Colonic mucosa (tissue), 4 donors: ENCODE measurements around the gene SEMG1. TPM values are rescaled to one million over a fixed set of nuclear protein-coding genes. Genes with fewer than 3 reads are reported as not detected.

ENCODE experiments used
- DNase-seq: peaks from one replicate; pipeline ENCODE4 v3.0.0-alpha.2; 2020
- H3K27ac ChIP-seq: fragments of 200-600 bp; one replicate; pipeline ENCODE4 v1.8.0; 2021
- H3K27me3 ChIP-seq: fragments of 200-600 bp; one replicate; pipeline ENCODE4 v1.8.0; 2021
- H3K36me3 ChIP-seq: fragments of 200-600 bp; one replicate; pipeline ENCODE4 v1.8.0; 2021
- H3K4me1 ChIP-seq: fragments of 200-600 bp; one replicate; pipeline ENCODE4 v1.8.0; 2021; ENCODE audit warnings: mild to moderate bottlenecking
- H3K4me3 ChIP-seq: fragments of 200-600 bp; one replicate; pipeline ENCODE4 v1.8.0; 2021
- H3K9ac ChIP-seq, 2 donors: one replicate each; pipeline ENCODE4 v1.7.0; 2013; ENCODE audit warnings: control low read depth in 2 of 2, low read depth in 2 of 2, low read length in 2 of 2
- H3K9me3 ChIP-seq: fragments of 200-600 bp; one replicate; pipeline ENCODE4 v1.8.0; 2021
- CTCF ChIP-seq: fragments of 200-600 bp; IDR thresholded peaks from one replicate; pipeline ENCODE4 v1.8.0; 2022; ENCODE audit warnings: antibody characterized with exemption, mild to moderate bottlenecking
- intact Hi-C: fragments of 100-400 bp; cut with DNase I; formaldehyde crosslinking; loops from one replicate; pipeline ENCODE4 v1.14.1; 2022
- total RNA-seq, 2 donors: library from RNA; stranded (reverse); fragmentation: NEBNext Ultra II Directional in 1 of 2; extraction: Animal tissue kit (Norgen Biotek cat#: 25700) in 1 of 2; gene quantifications; one replicate each; pipeline ENCODE4 v1.2.1, GENCODE V29; 2021
- donor health status: healthy.
- donor health status: DM: no; HTN: no; CAD: no.
- donor health status: DM: no; HTN: no; CAD: no.

The SEMG1 gene
- total RNA-seq, 2 donors from 2014 or later = 0.42 to 1.0 TPM

GRCh38 chr20:45174434-45175364 lies 32.1 kb upstream of the SEMG1 start, which contains the start of gene PI3:
TSS of gene PI3 (plus strand) at chr20:45174902. CDS start at chr20:45174923, 21 bp downstream.
- Histone ChIP-seq H3K36me3 (no peaks in the 10 kb centered on the region), H3K9ac (no peak within 1 kb of the TSS), H3K4me3 (no peak within 1 kb of the TSS), H3K27me3 (no peaks in the 10 kb centered on the region), H3K9me3 (no peaks in the 10 kb centered on the region), H3K4me1 (no peaks in the 10 kb centered on the region), H3K27ac (peak within 1 kb of the TSS; percentile 58)
- intact Hi-C loops = no loop called here
- no peak for TF ChIP-seq CTCF
- DNase-seq = peak; percentile 78

- no peak for TF ChIP-seq CTCF
Observed at GRCh38 chr20:45176526-45177267, 30.1 kb upstream of the SEMG1 start.

GRCh38 chr20:45179166-45179565 lies 27.7 kb upstream of the SEMG1 start:
- H3K27ac ChIP-seq = no peak overlapping the region
- H3K4me3 ChIP-seq = no peak overlapping the region
- no peaks in the 10 kb centered on the region for H3K9me3 ChIP-seq
- DNase-seq = no peak
- TF ChIP-seq CTCF = no peak
- H3K4me1 ChIP-seq = no peaks in the 10 kb centered on the region
- no peaks in the 10 kb centered on the region for H3K27me3 ChIP-seq
- no peaks in the 10 kb centered on the region for H3K36me3 ChIP-seq
- intact Hi-C loops = no loop called here
- H3K9ac ChIP-seq = no peak overlapping the region

More at GRCh38 chr20:45176526-45177267, 30.1 kb upstream of the SEMG1 start:
- H3K9me3 ChIP-seq = no peaks in the 10 kb centered on the region
- H3K27ac ChIP-seq = no peak overlapping the region
- no peaks in the 10 kb centered on the region for H3K4me1 ChIP-seq
- DNase-seq = no peak
- no peak overlapping the region for H3K4me3 ChIP-seq
- intact Hi-C loops = no loop called here
- H3K36me3 ChIP-seq = no peaks in the 10 kb centered on the region
- no peaks in the 10 kb centered on the region for H3K27me3 ChIP-seq
- no peak overlapping the region for H3K9ac ChIP-seq

- Histone ChIP-seq H3K9ac (no peak overlapping the region), H3K27me3 (no peaks in the 10 kb centered on the region), H3K36me3 (no peaks in the 10 kb centered on the region), H3K4me1 (no peaks in the 10 kb centered on the region), H3K9me3 (no peaks in the 10 kb centered on the region), H3K27ac (no peak overlapping the region), H3K4me3 (no peak overlapping the region)
- no peak for TF ChIP-seq CTCF
- intact Hi-C loops = no loop called here
- DNase-seq = no peak
Observed at GRCh38 chr20:45181639-45182038, 25.2 kb upstream of the SEMG1 start.

- intact Hi-C loops = no loop called here
- Histone ChIP-seq H3K27ac (no peak overlapping the region), H3K36me3 (no peaks in the 10 kb centered on the region), H3K4me3 (no peak overlapping the region), H3K9me3 (no peaks in the 10 kb centered on the region), H3K4me1 (no peaks in the 10 kb centered on the region), H3K9ac (no peak overlapping the region), H3K27me3 (no peaks in the 10 kb centered on the region)
- no peak for TF ChIP-seq CTCF
- no peak for DNase-seq
Observed at GRCh38 chr20:45183084-45183483, 23.7 kb upstream of the SEMG1 start.
